NCI-H82 treated with DMSO at 0.1 percent for 48 hours (cell line): ENCODE data around the gene CIAPIN1.

Experiments
- DNase-seq: peaks from one replicate; lab custom pipeline; 2025; ENCODE audit not compliant: unreplicated experiment; lab: John Stamatoyannopoulos, UW

CIAPIN1 gene

GRCh38 chr16:57447186-57447962 lies at the start of gene CIAPIN1, which contains the start of gene COQ9:
TSS of gene CIAPIN1 (minus strand) at chr16:57447385. CDS start at chr16:57440928, 6,457 bp downstream.
TSS of gene COQ9 (plus strand) at chr16:57447479. CDS start at chr16:57447506, 27 bp downstream.
- peak; percentile 32 for DNase-seq

- DNase-seq: no peak
Observed at GRCh38 chr16:57493767-57494166, 46.6 kb upstream of the CIAPIN1 start.

- DNase-seq: no peak
Observed at GRCh38 chr16:57489229-57489628, 42.0 kb upstream of the CIAPIN1 start.

GRCh38 chr16:57486858-57487834 lies 40.0 kb upstream of the CIAPIN1 start:
- DNase-seq: no peak

GRCh38 chr16:57485916-57486857 lies 39.0 kb upstream of the CIAPIN1 start, which contains the start of gene DOK4:
TSS of gene DOK4 (minus strand) at chr16:57486493. CDS start at chr16:57479507, 6,986 bp downstream.
- no peak for DNase-seq

DNA sequence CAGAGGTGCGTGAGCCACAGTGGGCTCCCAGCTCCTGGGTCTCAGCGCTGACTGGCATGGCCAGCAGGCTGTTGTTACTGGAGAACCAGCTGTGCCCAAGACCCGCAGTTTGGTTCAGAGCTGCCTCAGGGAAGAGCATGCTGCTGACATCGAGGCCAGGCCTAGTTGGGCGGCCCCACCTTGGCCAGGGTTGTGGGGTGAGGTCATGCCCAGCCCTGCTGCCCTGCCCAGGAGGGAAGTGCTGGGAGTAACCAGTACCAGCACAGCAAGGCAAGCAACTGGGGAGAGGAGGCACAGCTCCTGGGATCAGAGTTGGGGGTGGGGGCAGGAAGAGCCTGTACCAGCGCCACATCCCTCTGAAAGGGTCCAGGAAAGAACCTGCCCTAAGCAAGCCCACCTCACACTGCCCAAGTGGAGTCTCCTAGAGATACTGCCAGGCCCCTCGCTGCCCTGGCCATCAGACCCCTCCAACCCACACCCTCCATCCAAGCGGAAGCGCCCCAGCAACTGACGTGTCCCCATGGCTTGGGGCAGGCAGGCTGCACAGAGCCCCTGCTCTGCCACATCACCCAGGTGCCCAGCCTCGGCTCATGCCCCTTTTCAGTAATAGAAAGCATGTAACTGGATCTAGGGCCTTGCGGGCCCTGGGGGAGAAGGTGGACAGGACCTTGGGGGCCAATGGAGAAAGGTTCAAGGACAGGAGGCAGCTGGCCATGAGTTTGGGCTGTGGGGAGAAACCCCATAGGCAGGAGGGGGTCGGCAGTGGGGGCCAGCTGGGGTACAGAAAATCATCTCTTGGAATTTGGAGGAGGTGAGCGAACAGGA lies 38.1 kb upstream of the CIAPIN1 start:
- no peak for DNase-seq

DNA sequence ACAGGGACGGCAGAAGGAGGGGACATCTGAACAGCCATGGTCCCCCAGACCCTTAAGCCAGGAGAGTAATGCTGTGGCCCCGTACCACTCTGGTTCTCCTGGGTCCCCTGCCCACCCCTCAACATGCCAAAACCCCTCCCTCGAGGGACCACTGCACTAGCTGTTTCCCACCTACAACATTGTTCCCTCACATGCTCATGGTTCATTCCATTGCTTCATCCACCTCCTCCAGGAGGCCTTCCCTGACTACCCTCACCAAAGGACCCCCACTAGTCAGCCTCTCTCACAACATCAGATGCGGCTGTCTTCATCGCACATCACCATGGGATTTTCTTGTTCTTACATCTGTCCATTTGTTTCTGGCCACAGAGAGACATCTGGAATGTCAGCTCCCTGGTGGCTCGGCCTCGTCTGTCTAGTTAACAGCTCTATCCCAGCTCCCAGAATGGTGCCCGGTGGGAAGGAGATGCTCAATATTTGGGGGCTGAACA lies 37.4 kb upstream of the CIAPIN1 start:
- no peak for DNase-seq

- DNase-seq: no peak
Observed at GRCh38 chr16:57483725-57484514, 36.7 kb upstream of the CIAPIN1 start.

GRCh38 chr16:57482845-57483545 lies 35.8 kb upstream of the CIAPIN1 start:
- no peak for DNase-seq

GRCh38 chr16:57481421-57481820 lies 34.2 kb upstream of the CIAPIN1 start:
- no peak for DNase-seq

DNA sequence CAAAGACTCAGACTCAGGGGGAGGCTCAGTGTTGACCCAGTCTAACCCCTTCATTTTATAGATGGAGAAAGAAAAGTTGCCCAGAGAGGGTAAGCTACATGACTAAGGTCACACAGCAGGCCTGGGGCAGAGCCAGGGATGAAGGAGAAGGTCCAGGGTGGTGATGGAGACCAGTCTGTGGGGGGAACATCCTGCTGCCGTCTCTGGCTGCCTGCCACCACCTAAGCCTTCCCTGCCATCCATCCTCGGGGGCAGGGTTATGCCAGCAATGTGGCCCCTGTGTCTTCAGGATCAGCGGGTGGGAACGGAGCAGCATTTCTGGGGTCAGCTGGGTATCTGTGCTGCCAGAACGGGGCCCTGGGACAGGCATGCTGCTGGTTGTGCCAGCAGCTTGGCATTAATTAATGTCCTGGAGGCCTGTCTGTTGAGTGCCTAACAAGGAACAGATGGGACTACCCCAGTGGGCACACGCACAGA lies 33.6 kb upstream of the CIAPIN1 start:
- DNase-seq: no peak

GRCh38 chr16:57479976-57480753 lies 33.0 kb upstream of the CIAPIN1 start:
- no peak for DNase-seq

DNA sequence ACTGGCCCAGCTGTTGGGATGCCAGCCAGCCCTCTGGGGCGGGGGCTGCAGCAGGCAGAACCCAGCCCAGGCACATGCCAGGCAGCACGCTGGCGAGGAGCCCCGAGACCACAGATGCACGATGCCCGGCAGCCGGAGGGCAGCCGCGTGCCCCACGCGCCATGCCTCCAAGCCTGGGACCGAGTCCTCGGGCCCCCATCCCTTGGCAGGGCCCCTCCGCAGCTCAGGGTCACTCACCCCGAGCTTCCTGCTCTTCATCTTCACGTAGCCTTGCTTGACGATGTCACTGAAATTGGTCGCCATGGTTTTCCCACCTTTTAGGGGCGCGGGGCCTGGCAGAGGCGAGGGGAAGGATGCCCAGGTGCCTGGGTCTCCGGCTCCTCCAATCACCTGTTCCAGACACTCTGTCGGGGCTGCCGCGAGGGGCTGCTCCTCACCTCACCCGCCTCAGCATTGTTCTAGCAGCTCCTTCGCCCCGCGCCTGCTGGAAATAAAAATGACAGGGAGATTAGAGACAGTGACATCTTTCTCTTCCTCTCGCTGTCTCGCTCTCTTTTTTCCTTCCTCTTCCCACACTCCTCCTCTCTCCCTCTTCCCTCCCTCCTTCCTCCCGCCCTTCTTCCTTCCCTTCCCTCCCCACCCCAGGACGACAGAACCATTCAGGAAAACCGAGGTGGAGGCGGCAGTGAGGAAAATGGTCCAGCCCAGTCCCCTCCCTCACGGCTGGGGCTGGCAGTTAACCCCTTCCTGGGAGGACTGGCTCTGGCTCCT lies 32.2 kb upstream of the CIAPIN1 start:
- no peak for DNase-seq

- no peak for DNase-seq
Observed at GRCh38 chr16:57478396-57479204, 31.4 kb upstream of the CIAPIN1 start.

GRCh38 chr16:57477531-57478202 lies 30.5 kb upstream of the CIAPIN1 start:
- no peak for DNase-seq
